Keratinocyte (primary cell): ENCODE data around the gene PPFIA3. TPM values are rescaled to one million over a fixed set of nuclear protein-coding genes. Genes with fewer than 3 reads are reported as not detected.
"Not testable (repeated sequence)": the region's sequence is repeated elsewhere in the genome, so short reads cannot be mapped to it uniquely, and the experiment has no call there.

Source experiments
- DNase-seq: peaks from one replicate; pipeline ENCODE4 v3.0.0-alpha.2; 2011; ENCODE audit warnings: low read depth, missing footprints, low spot score
- FAIRE-seq: peaks from 2 replicates; lab custom pipeline; 2011; peaks lifted over from hg19 to GRCh38; lab: Jason Lieb, UNC
- H2AFZ ChIP-seq: 2 replicates; pipeline ENCODE4 v1.6.0; 2012; ENCODE audit warnings: low read length, control low read depth, inconsistent platforms; ENCODE audit not compliant: control insufficient read depth
- H3K27ac ChIP-seq: 2 replicates; pipeline ENCODE4 v1.5.1; 2011; ENCODE audit warnings: low read length; ENCODE audit not compliant: control insufficient read depth, insufficient read depth
- H3K27me3 ChIP-seq: 3 replicates; pipeline ENCODE4 v1.6.0; 2011; ENCODE audit warnings: low read length; ENCODE audit not compliant: control insufficient read depth, insufficient read depth; ENCODE audit errors: extremely low read depth
- H3K36me3 ChIP-seq, 2 experiments: 2 replicates in 1 of 2; 3 replicates in 1 of 2; pipeline ENCODE4 v1.5.1; 2011; ENCODE audit warnings: low read length in 2 of 2, mild to moderate bottlenecking in 1 of 2; ENCODE audit not compliant: control insufficient read depth in 2 of 2, insufficient read depth in 2 of 2; ENCODE audit errors: extremely low read depth in 1 of 2
- H3K4me1 ChIP-seq: 3 replicates; pipeline ENCODE4 v1.5.1; 2011; ENCODE audit warnings: low read length; ENCODE audit not compliant: control insufficient read depth, insufficient read depth; ENCODE audit errors: extremely low read depth
- H3K4me2 ChIP-seq: 3 replicates; pipeline ENCODE4 v1.6.0; 2011; ENCODE audit warnings: low read depth, low read length; ENCODE audit not compliant: control insufficient read depth, insufficient read depth; ENCODE audit errors: extremely low read depth
- H3K4me3 ChIP-seq, 3 experiments: fragments of 200-600 bp in 1 of 3; sonication (generic) in 1 of 3; 2 replicates in 2 of 3; 3 replicates in 1 of 3; pipeline ENCODE4 v1.5.1; 2011 to 2016; ENCODE audit warnings: low read length in 3 of 3, mild to moderate bottlenecking in 3 of 3, control low read depth in 2 of 3, inconsistent platforms in 1 of 3, low read depth in 1 of 3, mixed read lengths in 1 of 3, mixed run types in 1 of 3, moderate library complexity in 1 of 3; ENCODE audit not compliant: control insufficient read depth in 2 of 3, insufficient read depth in 2 of 3; ENCODE audit errors: extremely low read depth in 1 of 3
- H3K79me2 ChIP-seq: 2 replicates; pipeline ENCODE4 v1.6.0; 2012; ENCODE audit warnings: low read length; ENCODE audit not compliant: control insufficient read depth, insufficient read depth
- H3K9ac ChIP-seq: 3 replicates; pipeline ENCODE4 v1.6.0; 2011; ENCODE audit warnings: low read length; ENCODE audit not compliant: control insufficient read depth, insufficient read depth; ENCODE audit errors: extremely low read depth
- H3K9me1 ChIP-seq: 3 replicates; pipeline ENCODE4 v1.6.0; 2011; ENCODE audit warnings: low read length; ENCODE audit not compliant: control insufficient read depth, insufficient read depth; ENCODE audit errors: extremely low read depth
- H3K9me3 ChIP-seq: 2 replicates; pipeline ENCODE4 v1.5.1; 2012; ENCODE audit warnings: low read depth, low read length; ENCODE audit not compliant: control insufficient read depth
- H4K20me1 ChIP-seq: 3 replicates; pipeline ENCODE4 v1.6.0; 2011; ENCODE audit warnings: low read length; ENCODE audit not compliant: control insufficient read depth, insufficient read depth; ENCODE audit errors: extremely low read depth
- CTCF ChIP-seq, 3 experiments: IDR thresholded peaks in 1 of 3; conservative IDR thresholded peaks in 1 of 3; optimal IDR thresholded peaks in 1 of 3; 2 replicates in 2 of 3; 3 replicates in 1 of 3; pipeline versions ENCODE3 to v1.5.1; 2011; ENCODE audit warnings: low read length in 3 of 3, mild to moderate bottlenecking in 3 of 3, moderate library complexity in 2 of 3, control low read depth in 1 of 3, inconsistent platforms in 1 of 3; ENCODE audit not compliant: insufficient read depth in 2 of 3; ENCODE audit errors: extremely low read depth in 1 of 3
- EZH2 ChIP-seq: IDR thresholded peaks from one replicate; pipeline ENCODE4 v1.6.1; 2012; ENCODE audit warnings: inconsistent platforms, mild to moderate bottlenecking, low read length, moderate library complexity
- dilution Hi-C: fragments of 300-500 bp; cut with MboI; formaldehyde crosslinking; loops from one replicate; pipeline ENCODE4 v1.7.0; 2020; ENCODE audit warnings: low sequenced_read_pairs; ENCODE audit not compliant: extremely low pct_ligation_motif_present
- polyA plus RNA-seq, 5 experiments: library from polyadenylated mRNA; depleted of rRNA in 3 of 5; stranded (reverse) in 3 of 5; stranded (forward) in 1 of 5; unstranded in 1 of 5; fragments of >200 nt; gene quantifications; 1 replicate in 1 of 5; 2 replicates in 3 of 5; 3 replicates in 1 of 5; pipeline versions ENCODE4 v1.2.1 to v1.2.3, GENCODE V29; 2011 to 2012; ENCODE audit warnings: missing spikeins in 2 of 5, low read depth in 1 of 5, low replicate concordance in 1 of 5

PPFIA3 gene
- polyA plus RNA-seq, 1 donor (not counting 4 experiments of a cell fraction or from before 2014, with no cell fraction given): 3.0 TPM

- Histone ChIP-seq H3K4me3 (no peak overlapping the region), H3K27me3 (no peaks in the 10 kb centered on the region), H3K79me2 (no peaks in the 10 kb centered on the region), H3K4me1 (peaks cover 16% of the 10 kb centered on the region), H3K27ac (no peak overlapping the region), H2AFZ (no peak overlapping the region), H3K9me3 (no peaks in the 10 kb centered on the region), H4K20me1 (no peaks in the 10 kb centered on the region), H3K4me2 (peak overlapping the region; percentile 6), H3K9ac (no peak overlapping the region), H3K36me3 (no peaks in the 10 kb centered on the region), H3K9me1 (no peaks in the 10 kb centered on the region)
- DNase-seq: no peak
- dilution Hi-C loops: no loop called here
- no peak for FAIRE-seq
- TF ChIP-seq EZH2: no peak
- TF ChIP-seq CTCF (optimal IDR thresholded peaks at IDR 0.05 in 1 of 3, IDR thresholded peaks at IDR 0.05 in 1 of 3, conservative IDR thresholded peaks at IDR 0.05 in 1 of 3; ENCODE audit: extremely low read depth in 1 of 3, insufficient read depth in 2 of 3, low read length in 3 of 3): peak; percentile 67 to 96 (median 93)
Measured at GRCh38 chr19:49145573-49146407, 26.4 kb downstream of the PPFIA3 start.

GRCh38 chr19:49146408-49146770 lies 27.0 kb downstream of the PPFIA3 start:
- H3K27me3 ChIP-seq, FAIRE-seq, H3K36me3 ChIP-seq, H3K9me1 ChIP-seq, H3K79me2 ChIP-seq, H3K9me3 ChIP-seq, H3K27ac ChIP-seq, H3K9ac ChIP-seq, H3K4me3 ChIP-seq, dilution Hi-C loops, H2AFZ ChIP-seq, DNase-seq, H4K20me1 ChIP-seq: not testable (repeated sequence)
- Histone ChIP-seq H3K4me1 (peaks cover 20% of the 10 kb centered on the region), H3K4me2 (peak overlapping the region; percentile 6)
